H1 (cell line): ENCODE measurements around the gene RB1. TPM values are rescaled to one million over a fixed set of nuclear protein-coding genes. Genes with fewer than 3 reads are reported as not detected.
A peak's percentile ranks its signal among the peaks of the same experiment; 100 is the strongest.

Experiments used
- CTCF ChIA-PET: fragments of 300-600 bp; sonication (Branson Sonifier 250); formaldehyde crosslinking; loops from one replicate; lab custom pipeline; 2021; ENCODE audit not compliant: partially characterized antibody; lab: Charles Lee
- POLR2A ChIA-PET: fragments of 300-600 bp; sonication (Branson Sonifier 250); formaldehyde crosslinking; loops from one replicate; lab custom pipeline; 2021; ENCODE audit warnings: inconsistent platforms; ENCODE audit not compliant: partially characterized antibody; lab: Charles Lee
- DNase-seq, 2 experiments: peaks; one replicate each; pipeline versions ENCODE4 v3.0.0 to v3.0.0-alpha.2; 2010 to 2022; ENCODE audit warnings: low spot score in 2 of 2, low read depth in 1 of 2, mixed read lengths in 1 of 2
- FAIRE-seq: peaks from 2 replicates; lab custom pipeline; 2011; peaks lifted over from hg19 to GRCh38; lab: Jason Lieb, UNC
- H2AFZ ChIP-seq: 2 replicates; pipeline ENCODE4 v1.8.1; 2012; ENCODE audit warnings: low read length, inconsistent platforms
- H2AK5ac ChIP-seq: 2 replicates; pipeline ENCODE4 v1.6.1; 2013; ENCODE audit warnings: low read depth, low read length
- H2BK120ac ChIP-seq: replicated peaks from 2 replicates; pipeline ENCODE3; 2013; ENCODE audit warnings: low read depth, low read length, inconsistent platforms
- H2BK12ac ChIP-seq: 2 replicates; pipeline ENCODE4 v1.6.1; 2013; ENCODE audit warnings: low read depth, low read length
- H2BK15ac ChIP-seq: 2 replicates; pipeline ENCODE4 v1.6.1; 2013; ENCODE audit warnings: low read length
- H2BK20ac ChIP-seq: 2 replicates; pipeline ENCODE4 v1.6.1; 2013; ENCODE audit warnings: low read length
- H2BK5ac ChIP-seq: 2 replicates; pipeline ENCODE4 v1.6.1; 2013; ENCODE audit warnings: low read depth, low read length
- H3K14ac ChIP-seq: 2 replicates; pipeline ENCODE4 v1.6.1; 2013; ENCODE audit warnings: inconsistent platforms; ENCODE audit not compliant: insufficient read length
- H3K18ac ChIP-seq: 2 replicates; pipeline ENCODE4 v1.6.1; 2013; ENCODE audit warnings: low read length; ENCODE audit errors: extremely low read depth
- H3K23ac ChIP-seq: 2 replicates; pipeline ENCODE4 v1.6.1; 2013; ENCODE audit warnings: inconsistent platforms; ENCODE audit not compliant: insufficient read length
- H3K23me2 ChIP-seq: 2 replicates; pipeline ENCODE4 v1.6.1; 2013; ENCODE audit warnings: low read depth, low read length
- H3K27ac ChIP-seq: 2 replicates; pipeline ENCODE4 v1.6.1; 2011; ENCODE audit warnings: low read depth, low read length, inconsistent platforms
- H3K27me3 ChIP-seq, 4 experiments: replicated peaks in 1 of 4; 1 replicate in 1 of 4; 2 replicates in 3 of 4; pipeline versions ENCODE4 v1.6.1 to v1.8.1; 2011 to 2013; ENCODE audit warnings: low read length in 3 of 4, mild to moderate bottlenecking in 3 of 4, inconsistent platforms in 2 of 4, mixed read lengths in 2 of 4, moderate library complexity in 1 of 4; ENCODE audit not compliant: control insufficient read depth in 3 of 4, insufficient read depth in 3 of 4; ENCODE audit errors: extremely low read depth in 1 of 4
- H3K36me3 ChIP-seq, 4 experiments: 2 replicates each; pipeline versions ENCODE4 v1.6.1 to v1.8.1; 2011 to 2013; ENCODE audit warnings: mild to moderate bottlenecking in 4 of 4, low read length in 3 of 4, moderate library complexity in 2 of 4, control low read depth in 1 of 4, inconsistent platforms in 1 of 4; ENCODE audit not compliant: insufficient read depth in 4 of 4, control insufficient read depth in 2 of 4
- H3K4ac ChIP-seq: replicated peaks from 2 replicates; pipeline ENCODE3; 2013; ENCODE audit warnings: low read length, low read depth, mixed read lengths, inconsistent platforms; ENCODE audit not compliant: insufficient read length
- H3K4me1 ChIP-seq, 4 experiments: replicated peaks in 1 of 4; 1 replicate in 1 of 4; 2 replicates in 3 of 4; pipeline versions ENCODE4 v1.6.1 to v1.8.1; 2011 to 2013; ENCODE audit warnings: low read length in 3 of 4, inconsistent platforms in 2 of 4, mixed read lengths in 1 of 4; ENCODE audit not compliant: insufficient read depth in 4 of 4, control insufficient read depth in 3 of 4
- H3K4me2 ChIP-seq, 2 experiments: 2 replicates each; pipeline versions ENCODE4 v1.6.1 to v1.8.1; 2011 to 2013; ENCODE audit warnings: low read depth in 2 of 2, low read length in 2 of 2, control low read depth in 1 of 2, inconsistent platforms in 1 of 2, mild to moderate bottlenecking in 1 of 2; ENCODE audit not compliant: insufficient read depth in 1 of 2
- H3K4me3 ChIP-seq, 4 experiments: fragments of 200-600, 300-600 bp in 1 of 4; sonication (generic), shearing (Covaris generic), sonication (Bioruptor Twin) in 1 of 4; 2 replicates each; pipeline versions ENCODE4 v1.5.1 to v1.8.1; 2011 to 2016; ENCODE audit warnings: low read length in 4 of 4, low read depth in 3 of 4, control low read depth in 2 of 4, inconsistent platforms in 2 of 4, mild to moderate bottlenecking in 2 of 4, mixed read lengths in 1 of 4, moderate library complexity in 1 of 4; ENCODE audit not compliant: insufficient read depth in 2 of 4; ENCODE audit errors: extremely low read depth in 1 of 4
- H3K56ac ChIP-seq: replicated peaks from 2 replicates; pipeline ENCODE3; 2013; ENCODE audit warnings: low read depth, mild to moderate bottlenecking, mixed read lengths, low read length, inconsistent platforms; ENCODE audit not compliant: insufficient read length
- H3K79me1 ChIP-seq: 2 replicates; pipeline ENCODE4 v1.6.1; 2013; ENCODE audit warnings: low read depth, low read length, control low read depth
- H3K79me2 ChIP-seq, 2 experiments: 2 replicates each; pipeline versions ENCODE4 v1.6.1 to v1.8.1; 2012 to 2013; ENCODE audit warnings: low read length in 2 of 2, mild to moderate bottlenecking in 2 of 2, inconsistent platforms in 1 of 2; ENCODE audit not compliant: insufficient read depth in 2 of 2, control insufficient read depth in 1 of 2
- H3K9ac ChIP-seq, 4 experiments: replicated peaks in 1 of 4; 1 replicate in 1 of 4; 2 replicates in 3 of 4; pipeline versions ENCODE4 v1.6.1 to v1.8.1; 2011 to 2013; ENCODE audit warnings: low read depth in 3 of 4, low read length in 3 of 4, control low read depth in 2 of 4, mild to moderate bottlenecking in 2 of 4, moderate library complexity in 2 of 4, inconsistent platforms in 1 of 4; ENCODE audit errors: extremely low read depth in 1 of 4
- H3K9me3 ChIP-seq, 2 experiments: 2 replicates each; pipeline versions ENCODE4 v1.6.1 to v1.8.1; 2012 to 2013; ENCODE audit warnings: mild to moderate bottlenecking in 2 of 2, moderate library complexity in 2 of 2, control low read depth in 1 of 2, inconsistent platforms in 1 of 2, low read depth in 1 of 2, low read length in 1 of 2, mixed read lengths in 1 of 2; ENCODE audit not compliant: insufficient read depth in 2 of 2
- H4K20me1 ChIP-seq, 2 experiments: replicated peaks in 1 of 2; 2 replicates each; pipeline versions ENCODE3 to v1.8.1; 2011 to 2013; ENCODE audit warnings: inconsistent platforms in 2 of 2, low read length in 2 of 2, mild to moderate bottlenecking in 1 of 2; ENCODE audit not compliant: insufficient read depth in 2 of 2, control insufficient read depth in 1 of 2
- H4K5ac ChIP-seq: 2 replicates; pipeline ENCODE4 v1.6.1; 2013; ENCODE audit warnings: low read length, low read depth, mixed read lengths, inconsistent platforms; ENCODE audit not compliant: insufficient read length
- H4K8ac ChIP-seq: 2 replicates; pipeline ENCODE4 v1.8.0; 2013; ENCODE audit warnings: mild to moderate bottlenecking, moderate library complexity, low read length, inconsistent platforms; ENCODE audit not compliant: insufficient read depth; ENCODE audit errors: extremely low read depth
- H4K91ac ChIP-seq: replicated peaks from 2 replicates; pipeline ENCODE3; 2013; ENCODE audit warnings: low read length, mixed read lengths, inconsistent platforms; ENCODE audit not compliant: insufficient read length
- JUN ChIP-seq: IDR thresholded peaks from 2 replicates; pipeline ENCODE4 v1.6.1; 2011; ENCODE audit warnings: low read depth, mild to moderate bottlenecking, improper control_type of control experiment, low read length
- SAP30 ChIP-seq: fragments of 300-600 bp; sonication (generic); IDR thresholded peaks from 2 replicates; pipeline ENCODE4 v1.7.1; 2012; ENCODE audit warnings: low read length, moderate library complexity, mild to moderate bottlenecking, inconsistent platforms; ENCODE audit not compliant: insufficient read depth, insufficient replicate concordance
- WGBS, 2 experiments: shearing (Covaris generic) in 1 of 2; methylation state at CpG; one replicate each; pipeline versions ENCODE4 v1.1.6 to v1.1.7; 2013 to 2015; ENCODE audit warnings: low lambda C conversion rate in 2 of 2, mixed read lengths in 2 of 2, inconsistent platforms in 1 of 2, low coverage in 1 of 2, missing lambda C conversion rate in 1 of 2; ENCODE audit not compliant: insufficient replicate concordance in 2 of 2, insufficient coverage in 1 of 2, insufficient read length in 1 of 2; ENCODE audit errors: extremely low coverage in 1 of 2, missing lambda C conversion rate in 1 of 2; 5-methylcytosine and 5-hydroxymethylcytosine counted together
- polyA plus RNA-seq, 7 experiments: library from polyadenylated mRNA; depleted of rRNA in 3 of 7; stranded (reverse) in 5 of 7; unstranded in 2 of 7; fragments of >200 nt in 5 of 7; fragments of 200-250 nt in 2 of 7; gene quantifications; 1 replicate in 5 of 7; 2 replicates in 1 of 7; 4 replicates in 1 of 7; pipeline versions ENCODE4 v1.2.1 to v1.2.3, GENCODE V29; 2011 to 2013; ENCODE audit warnings: missing spikeins in 2 of 7, mixed read lengths in 2 of 7
- total RNA-seq: library from RNA; stranded (reverse); fragmentation: NEBNext Ultra II Directional; extraction: Animal tissue kit (Norgen Biotek cat#: 25700); gene quantifications from 2 replicates; pipeline ENCODE4 v1.2.1, GENCODE V29; 2021

RB1 gene
- total and polyA plus RNA-seq, 2 of the 8 experiments (the other 6 are each of a cell fraction or from before 2014, with no cell fraction given): 4.1 to 17.5 TPM

- H3K4me2 ChIP-seq: peak within 1 kb of the TSS; percentile 37 to 59
- CTCF ChIA-PET: no interaction called here
- no peaks in the 10 kb centered on the region for H4K20me1 ChIP-seq
- no peak within 1 kb of the TSS for H3K23ac ChIP-seq
- peak within 1 kb of the TSS; percentile 3 to 44 (median 5); a peak in 5 of 8 replicates for H3K4me3 ChIP-seq
- no peaks in the 10 kb centered on the region for H3K23me2 ChIP-seq
- H3K36me3 ChIP-seq: no peaks in the 10 kb centered on the region
- WGBS, 2 experiments: 28% methylated on average over 4 of the region's 4 CpGs; no CpG with 5 or more reads in 1 of the 2 experiments
- no peak for DNase-seq
- no peak within 1 kb of the TSS for H2AFZ ChIP-seq
- H2BK15ac ChIP-seq: no peak within 1 kb of the TSS
- FAIRE-seq: peak; percentile 66
- H3K4me1 ChIP-seq: peaks cover 3 to 4% (median 3%) of the 10 kb centered on the region in 4 experiments; a peak in 4 of 7 replicates
- POLR2A ChIA-PET: no interaction called here
- H3K4ac ChIP-seq: no peak within 1 kb of the TSS
- TF ChIP-seq JUN: no peak
- TF ChIP-seq SAP30: no peak
- H2BK120ac ChIP-seq: no peak within 1 kb of the TSS
- H3K27me3 ChIP-seq: no peaks in the 10 kb centered on the region
- no peak within 1 kb of the TSS for H3K56ac ChIP-seq
- no peak within 1 kb of the TSS for H3K9ac ChIP-seq
- H2BK12ac ChIP-seq: no peak within 1 kb of the TSS
- no peak within 1 kb of the TSS for H3K18ac ChIP-seq
- H2BK20ac ChIP-seq: no peak within 1 kb of the TSS
- no peaks in the 10 kb centered on the region; a peak in 1 of 4 replicates for H3K9me3 ChIP-seq
- H3K79me2 ChIP-seq: no peaks in the 10 kb centered on the region
- no peak within 1 kb of the TSS for H4K5ac ChIP-seq
- H3K14ac ChIP-seq: no peak within 1 kb of the TSS
- H4K91ac ChIP-seq: no peak within 1 kb of the TSS
- H4K8ac ChIP-seq: no peak within 1 kb of the TSS
- H2AK5ac ChIP-seq: no peak within 1 kb of the TSS
- no peak within 1 kb of the TSS for H2BK5ac ChIP-seq
- H3K79me1 ChIP-seq: no peaks in the 10 kb centered on the region
- no peak within 1 kb of the TSS for H3K27ac ChIP-seq
These were observed 109.4 kb downstream of the RB1 start, which contains the start of gene LPAR6 for GRCh38 chr13:48412881-48413351. TSS of gene LPAR6 (minus strand) at chr13:48413113. CDS start at chr13:48412423, 690 bp downstream.
